ENCODE measurements around the gene ING4. TPM values are rescaled to one million over a fixed set of nuclear protein-coding genes. Genes with fewer than 3 reads are reported as not detected.

The ING4 gene
- total and polyA plus RNA-seq, 2 donors (not counting 3 experiments of a cell fraction or from before 2014, with no cell fraction given) = 34.7 to 52.0 TPM

GRCh38 chr12:6694701-6695100 is 31.8 kb upstream of the ING4 start:
- DNase-seq (ENCODE audit: low read depth, low spot score) (no peak), FAIRE-seq (no peak)
- Histone ChIP-seq H3K9me1 (replicated peaks; ENCODE audit: control insufficient read depth, extremely low read depth, insufficient read depth, low read length) (no peaks in the 10 kb centered on the region), H3K27ac (ENCODE audit: insufficient read depth, low read depth, low read length) (no peak overlapping the region), H3K4me1 (ENCODE audit: control insufficient read depth, extremely low read depth, insufficient read depth, low read length) (peaks cover 7% of the 10 kb centered on the region), H4K20me1 (replicated peaks; ENCODE audit: control insufficient read depth, extremely low read depth, insufficient read depth, low read length) (no peaks in the 10 kb centered on the region), H3K79me2 (ENCODE audit: control insufficient read depth, insufficient read depth, low read length) (peaks cover 3% of the 10 kb centered on the region), H3K36me3 (ENCODE audit: control insufficient read depth in 2 of 2, extremely low read depth in 1 of 2, insufficient read depth in 2 of 2, low read length in 2 of 2) (no peaks in the 10 kb centered on the region), H3K9ac (replicated peaks; ENCODE audit: extremely low read depth, insufficient read depth, low read length) (no peak overlapping the region), H3K4me2 (ENCODE audit: insufficient read depth, low read length) (no peak overlapping the region), H3K27me3 (ENCODE audit: control insufficient read depth in 2 of 2, insufficient read depth in 2 of 2, low read length in 2 of 2) (peaks cover 13 to 18% of the 10 kb centered on the region in 2 experiments), H2AFZ (ENCODE audit: low read depth, low read length) (no peak overlapping the region), H3K9me3 (replicated peaks; ENCODE audit: control insufficient read depth, insufficient read depth, low read length) (no peaks in the 10 kb centered on the region), H3K4me3 (replicated peaks in 1 of 3; ENCODE audit: insufficient read depth in 1 of 3, low read depth in 1 of 3, low read length in 3 of 3) (no peak overlapping the region)
- ChIA-PET POLR2A (no interaction called here), CTCF (interaction anchor here (0.9 to 4.8 kb wide), 3 partner anchors 10 to 75 kb away, joined by 3 to 63 read pairs (median 3); no protein-coding TSS in a partner anchor)
- BruUV-seq (replicated peaks) = no TSS peak
- intact Hi-C loops (cut with micrococcal nuclease) = loop anchor here (5.0 kb wide), 1 partner anchor 142 kb away; no protein-coding TSS in a partner anchor
- TF ChIP-seq JUN (IDR thresholded peaks at IDR 0.05; ENCODE audit: borderline replicate concordance, insufficient read depth, insufficient read length, low read depth) (no peak), POLR2A (IDR thresholded peaks at IDR 0.05; ENCODE audit: low read depth, low read length) (no peak)
- dilution Hi-C loops (cut with MboI; ENCODE audit: extremely low pct_ligation_motif_present, low sequenced_read_pairs) = no loop called here

- H3K27ac ChIP-seq (ENCODE audit: insufficient read depth, low read depth, low read length) = no peak overlapping the region
- no peak overlapping the region for H3K4me2 ChIP-seq (ENCODE audit: insufficient read depth, low read length)
- BruUV-seq (replicated peaks) = no TSS peak
- ChIA-PET POLR2A (no interaction called here), CTCF (interaction anchor here (1.8 kb wide), 1 partner anchor 10 kb away, joined by 8 read pairs; no protein-coding TSS in a partner anchor)
- dilution Hi-C loops (cut with MboI; ENCODE audit: extremely low pct_ligation_motif_present, low sequenced_read_pairs) = no loop called here
- no peak overlapping the region for H3K9ac ChIP-seq (replicated peaks; ENCODE audit: extremely low read depth, insufficient read depth, low read length)
- no peak overlapping the region for H2AFZ ChIP-seq (ENCODE audit: low read depth, low read length)
- peaks cover 6 to 10% of the 10 kb centered on the region in 2 experiments for H3K27me3 ChIP-seq (ENCODE audit: control insufficient read depth in 2 of 2, insufficient read depth in 2 of 2, low read length in 2 of 2)
- H3K36me3 ChIP-seq (ENCODE audit: control insufficient read depth in 2 of 2, extremely low read depth in 1 of 2, insufficient read depth in 2 of 2, low read length in 2 of 2) = no peaks in the 10 kb centered on the region
- H3K9me3 ChIP-seq (replicated peaks; ENCODE audit: control insufficient read depth, insufficient read depth, low read length) = no peaks in the 10 kb centered on the region
- TF ChIP-seq MAX (IDR thresholded peaks at IDR 0.05; ENCODE audit: insufficient read depth, insufficient read length) = no peak
- no peak for TF ChIP-seq EZH2 (IDR thresholded peaks at IDR 0.05; ENCODE audit: borderline replicate concordance, low read depth, low read length, severe bottlenecking)
- no peak for TF ChIP-seq POLR2AphosphoS5 (IDR thresholded peaks at IDR 0.05; ENCODE audit: insufficient read depth, low read depth, low read length)
- TF ChIP-seq MYC (IDR thresholded peaks at IDR 0.05; ENCODE audit: low read depth, low read length) = no peak
- no peak for TF ChIP-seq CTCF (IDR thresholded peaks at IDR 0.05; ENCODE audit: extremely low read depth in 1 of 2, insufficient read depth in 1 of 2, low read depth in 1 of 2, low read length in 2 of 2)
- TF ChIP-seq JUN (IDR thresholded peaks at IDR 0.05; ENCODE audit: borderline replicate concordance, insufficient read depth, insufficient read length, low read depth) = no peak
- TF ChIP-seq GATA2 (IDR thresholded peaks at IDR 0.05; ENCODE audit: insufficient read depth, insufficient read length, low read depth, low read length) = no peak
- no peak for TF ChIP-seq FOS (IDR thresholded peaks at IDR 0.05; ENCODE audit: borderline replicate concordance, insufficient read depth, low read length)
- TF ChIP-seq POLR2A (IDR thresholded peaks at IDR 0.05; ENCODE audit: low read depth, low read length) = no peak
- no peak overlapping the region for H3K4me3 ChIP-seq (replicated peaks in 1 of 3; ENCODE audit: insufficient read depth in 1 of 3, low read depth in 1 of 3, low read length in 3 of 3)
- DNase-seq (ENCODE audit: low read depth, low spot score) (no peak), FAIRE-seq (no peak)
- peaks cover 6% of the 10 kb centered on the region for H3K4me1 ChIP-seq (ENCODE audit: control insufficient read depth, extremely low read depth, insufficient read depth, low read length)
- no peaks in the 10 kb centered on the region for H3K9me1 ChIP-seq (replicated peaks; ENCODE audit: control insufficient read depth, extremely low read depth, insufficient read depth, low read length)
- H4K20me1 ChIP-seq (replicated peaks; ENCODE audit: control insufficient read depth, extremely low read depth, insufficient read depth, low read length) = no peaks in the 10 kb centered on the region
- H3K79me2 ChIP-seq (ENCODE audit: control insufficient read depth, insufficient read depth, low read length) = peaks cover 6% of the 10 kb centered on the region
- intact Hi-C loops (cut with micrococcal nuclease) = no loop called here
Measured at GRCh38 chr12:6693832-6694355, 31.0 kb upstream of the ING4 start.
